DOHH2 (cell line): Measurements from ENCODE around the gene KRTAP5-7.

Experiments used
- H3F3A ChIP-seq: fragments of 200-600 bp; sonication (generic), shearing (Covaris generic); 2 replicates; pipeline ENCODE4 v1.6.0; 2016; ENCODE audit warnings: antibody characterized with exemption, mild to moderate bottlenecking; ENCODE audit not compliant: control insufficient read depth, insufficient read depth
- H3K27ac ChIP-seq: fragments of 200-600 bp; sonication (generic); 2 replicates; pipeline ENCODE4 v1.5.1; 2014; ENCODE audit warnings: low read depth, mild to moderate bottlenecking, low read length, moderate library complexity
- H3K27me3 ChIP-seq: fragments of 200-600 bp; sonication (generic); 2 replicates; pipeline ENCODE4 v1.6.1; 2014; ENCODE audit warnings: mild to moderate bottlenecking, low read length, mixed read lengths; ENCODE audit not compliant: control insufficient read depth
- H3K36me3 ChIP-seq: fragments of 200-600 bp; sonication (generic); 2 replicates; pipeline ENCODE4 v1.6.1; 2014; ENCODE audit warnings: mild to moderate bottlenecking, low read length, moderate library complexity, mixed read lengths; ENCODE audit not compliant: control insufficient read depth
- H3K4me1 ChIP-seq: fragments of 200-600 bp; sonication (generic); 2 replicates; pipeline ENCODE4 v1.6.1; 2014; ENCODE audit warnings: mild to moderate bottlenecking, low read length, mixed read lengths; ENCODE audit not compliant: control insufficient read depth
- H3K4me2 ChIP-seq: fragments of 200-600 bp; sonication (generic); 2 replicates; pipeline ENCODE4 v1.6.0; 2014; ENCODE audit warnings: mild to moderate bottlenecking, low read length, moderate library complexity
- H3K4me3 ChIP-seq: fragments of 200-600 bp; sonication (generic); 2 replicates; pipeline ENCODE4 v1.5.1; 2014; ENCODE audit warnings: mild to moderate bottlenecking, low read length, mixed read lengths
- H3K79me2 ChIP-seq: fragments of 200-600 bp; sonication (generic); 2 replicates; pipeline ENCODE4 v1.6.1; 2014; ENCODE audit warnings: mild to moderate bottlenecking, low read length, mixed read lengths; ENCODE audit not compliant: control insufficient read depth
- H3K9me2 ChIP-seq: fragments of 200-600 bp; sonication (generic); replicated peaks from 2 replicates; pipeline ENCODE4 v1.6.1; 2014; ENCODE audit warnings: mild to moderate bottlenecking, low read length, mixed read lengths; ENCODE audit not compliant: control insufficient read depth
- H3K9me3 ChIP-seq: fragments of 200-600 bp; sonication (generic); 2 replicates; pipeline ENCODE4 v1.6.1; 2014; ENCODE audit warnings: antibody characterized with exemption, low read length, mixed read lengths; ENCODE audit not compliant: control insufficient read depth, insufficient read depth
- H4K20me1 ChIP-seq: fragments of 200-600 bp; sonication (generic); 2 replicates; pipeline ENCODE4 v1.6.0; 2014; ENCODE audit warnings: low read depth, mild to moderate bottlenecking, antibody characterized with exemption, low read length, moderate library complexity; ENCODE audit not compliant: control insufficient read depth, insufficient read depth
- EZH2phosphoT487 ChIP-seq: fragments of 200-600 bp; sonication (generic); IDR thresholded peaks from 2 replicates; pipeline ENCODE4 v1.6.1; 2017; ENCODE audit warnings: borderline replicate concordance, mild to moderate bottlenecking, antibody characterized with exemption, low read length, moderate library complexity, mixed read lengths
- TF ChIP-seq, protein P1 (sequence below): fragments of 200-600 bp; sonication (generic); IDR thresholded peaks from one replicate; pipeline ENCODE4 v1.5.1; 2014; ENCODE audit warnings: antibody characterized with exemption, mild to moderate bottlenecking, low read depth, low read length; ENCODE audit not compliant: poor library complexity, severe bottlenecking

Gene KRTAP5-7

GRCh38 chr11:71483692-71484091, 43.4 kb upstream of the KRTAP5-7 start:
- Histone ChIP-seq H3K9me2 (no peaks in the 10 kb centered on the region), H4K20me1 (no peaks in the 10 kb centered on the region), H3K4me3 (no peak overlapping the region), H3K79me2 (no peaks in the 10 kb centered on the region), H3F3A (no peaks in the 10 kb centered on the region), H3K4me2 (no peak overlapping the region), H3K27ac (no peak overlapping the region), H3K9me3 (no peaks in the 10 kb centered on the region), H3K4me1 (no peaks in the 10 kb centered on the region), H3K27me3 (no peaks in the 10 kb centered on the region), H3K36me3 (peaks cover 51% of the 10 kb centered on the region)
- TF ChIP-seq, protein P1, sequence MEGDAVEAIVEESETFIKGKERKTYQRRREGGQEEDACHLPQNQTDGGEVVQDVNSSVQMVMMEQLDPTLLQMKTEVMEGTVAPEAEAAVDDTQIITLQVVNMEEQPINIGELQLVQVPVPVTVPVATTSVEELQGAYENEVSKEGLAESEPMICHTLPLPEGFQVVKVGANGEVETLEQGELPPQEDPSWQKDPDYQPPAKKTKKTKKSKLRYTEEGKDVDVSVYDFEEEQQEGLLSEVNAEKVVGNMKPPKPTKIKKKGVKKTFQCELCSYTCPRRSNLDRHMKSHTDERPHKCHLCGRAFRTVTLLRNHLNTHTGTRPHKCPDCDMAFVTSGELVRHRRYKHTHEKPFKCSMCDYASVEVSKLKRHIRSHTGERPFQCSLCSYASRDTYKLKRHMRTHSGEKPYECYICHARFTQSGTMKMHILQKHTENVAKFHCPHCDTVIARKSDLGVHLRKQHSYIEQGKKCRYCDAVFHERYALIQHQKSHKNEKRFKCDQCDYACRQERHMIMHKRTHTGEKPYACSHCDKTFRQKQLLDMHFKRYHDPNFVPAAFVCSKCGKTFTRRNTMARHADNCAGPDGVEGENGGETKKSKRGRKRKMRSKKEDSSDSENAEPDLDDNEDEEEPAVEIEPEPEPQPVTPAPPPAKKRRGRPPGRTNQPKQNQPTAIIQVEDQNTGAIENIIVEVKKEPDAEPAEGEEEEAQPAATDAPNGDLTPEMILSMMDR, result no peak
- TF ChIP-seq EZH2phosphoT487, result no peak

GRCh38 chr11:71484248-71485062, 42.6 kb upstream of the KRTAP5-7 start:
- Histone ChIP-seq H3K27me3 (no peaks in the 10 kb centered on the region), H3K4me1 (no peaks in the 10 kb centered on the region), H3K9me3 (no peaks in the 10 kb centered on the region), H3K27ac (no peak overlapping the region), H3K36me3 (peaks cover 46% of the 10 kb centered on the region), H3K4me3 (no peak overlapping the region), H3K4me2 (no peak overlapping the region), H3K9me2 (no peaks in the 10 kb centered on the region), H3F3A (no peaks in the 10 kb centered on the region), H3K79me2 (no peaks in the 10 kb centered on the region), H4K20me1 (no peaks in the 10 kb centered on the region)
- TF ChIP-seq, protein P1, result no peak
- TF ChIP-seq EZH2phosphoT487, result no peak

DNA sequence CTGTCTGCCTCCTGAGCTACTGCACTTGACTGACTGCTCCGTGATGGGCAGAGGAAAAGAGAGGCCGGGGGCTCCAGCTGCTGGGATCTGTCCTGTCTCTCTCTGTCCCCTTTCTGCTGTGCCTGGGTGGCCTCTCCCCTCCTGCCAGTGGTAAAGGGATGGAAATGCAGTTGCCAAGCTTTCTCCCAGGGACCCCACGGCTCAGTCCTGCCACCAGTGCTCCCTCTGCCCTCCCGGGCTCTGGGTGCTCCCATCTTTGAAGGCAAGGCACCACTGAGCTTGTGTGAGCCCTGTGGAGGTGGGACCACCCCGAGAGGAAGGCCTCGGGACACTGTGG, 42.0 kb upstream of the KRTAP5-7 start:
- H3K36me3 ChIP-seq, result peaks cover 43% of the 10 kb centered on the region
- H3K9me2 ChIP-seq, result no peaks in the 10 kb centered on the region
- no peaks in the 10 kb centered on the region for H3K9me3 ChIP-seq
- H3K79me2 ChIP-seq, result no peaks in the 10 kb centered on the region
- no peaks in the 10 kb centered on the region for H3F3A ChIP-seq
- no peak overlapping the region for H3K27ac ChIP-seq
- H3K4me3 ChIP-seq, result no peak overlapping the region
- H4K20me1 ChIP-seq, result no peaks in the 10 kb centered on the region
- no peak overlapping the region for H3K4me2 ChIP-seq
- no peak for TF ChIP-seq EZH2phosphoT487
- TF ChIP-seq, protein P1, result no peak
- no peaks in the 10 kb centered on the region for H3K27me3 ChIP-seq
- H3K4me1 ChIP-seq, result no peaks in the 10 kb centered on the region
